Fibroblast of lung (primary cell): Measurements from ENCODE around the gene MDFIC2. TPM values are rescaled to one million over a fixed set of nuclear protein-coding genes. Genes with fewer than 3 reads are reported as not detected.
"Not testable (repeated sequence)": the region's sequence is repeated elsewhere in the genome, so short reads cannot be mapped to it uniquely, and the experiment has no call there.

Experiments used
- DNase-seq, 2 donors: peaks; one replicate each; pipeline versions ENCODE4 v3.0.0 to v3.0.0-alpha.2; 2010; ENCODE audit warnings: low read depth in 2 of 2
- H2AFZ ChIP-seq: 2 replicates; pipeline ENCODE4 v1.5.1; 2012; ENCODE audit warnings: low read length, control low read depth, inconsistent platforms
- H3K27ac ChIP-seq: 2 replicates; pipeline ENCODE4 v1.5.1; 2011; ENCODE audit warnings: low read length, control low read depth; ENCODE audit not compliant: insufficient read depth
- H3K27me3 ChIP-seq: 2 replicates; pipeline ENCODE4 v1.5.1; 2011; ENCODE audit warnings: mild to moderate bottlenecking, low read length; ENCODE audit not compliant: control insufficient read depth, insufficient read depth
- H3K36me3 ChIP-seq: 2 replicates; pipeline ENCODE4 v1.5.1; 2011; ENCODE audit warnings: low read length; ENCODE audit not compliant: control insufficient read depth, insufficient read depth
- H3K4me1 ChIP-seq: 2 replicates; pipeline ENCODE4 v1.5.1; 2011; ENCODE audit warnings: low read length; ENCODE audit not compliant: control insufficient read depth, insufficient read depth; ENCODE audit errors: extremely low read depth
- H3K4me2 ChIP-seq: 2 replicates; pipeline ENCODE4 v1.5.1; 2011; ENCODE audit warnings: low read length, control low read depth; ENCODE audit not compliant: insufficient read depth; ENCODE audit errors: extremely low read depth
- H3K4me3 ChIP-seq, 4 experiments: fragments of 200-600 bp in 1 of 4; sonication (generic) in 1 of 4; replicated peaks in 1 of 4; 2 replicates each; pipeline ENCODE4 v1.5.1; 2011 to 2016; ENCODE audit warnings: low read length in 4 of 4, low read depth in 3 of 4, mild to moderate bottlenecking in 3 of 4, control low read depth in 2 of 4, inconsistent platforms in 1 of 4, mixed read lengths in 1 of 4; ENCODE audit not compliant: insufficient read depth in 1 of 4; ENCODE audit errors: control extremely low read depth in 1 of 4
- H3K79me2 ChIP-seq: 2 replicates; pipeline ENCODE4 v1.5.1; 2012; ENCODE audit warnings: mild to moderate bottlenecking, low read length, inconsistent platforms; ENCODE audit not compliant: control insufficient read depth, insufficient read depth
- H3K9ac ChIP-seq: 2 replicates; pipeline ENCODE4 v1.5.1; 2011; ENCODE audit warnings: mild to moderate bottlenecking, low read length, control low read depth; ENCODE audit not compliant: insufficient read depth
- H3K9me3 ChIP-seq: 2 replicates; pipeline ENCODE4 v1.5.1; 2012; ENCODE audit warnings: low read depth, low read length; ENCODE audit not compliant: control insufficient read depth, insufficient read depth
- H4K20me1 ChIP-seq: 2 replicates; pipeline ENCODE4 v1.5.1; 2011; ENCODE audit warnings: low read length; ENCODE audit not compliant: control insufficient read depth, insufficient read depth; ENCODE audit errors: extremely low read depth
- CTCF ChIP-seq, 2 donors: IDR thresholded peaks in 1 of 2; conservative IDR thresholded peaks in 1 of 2; 1 replicate in 1 of 2; 2 replicates in 1 of 2; pipeline ENCODE4 v1.5.1; 2011 to 2012; ENCODE audit warnings: low read length in 2 of 2, control low read depth in 1 of 2, inconsistent platforms in 1 of 2, low read depth in 1 of 2, mild to moderate bottlenecking in 1 of 2
- EZH2 ChIP-seq: IDR thresholded peaks from 2 replicates; pipeline ENCODE4 v1.5.1; 2012; ENCODE audit warnings: low read length, control low read depth, mild to moderate bottlenecking; ENCODE audit errors: missing control alignments
- polyA plus RNA-seq, 2 donors: library from polyadenylated mRNA; depleted of rRNA in 1 of 2; stranded (reverse) in 1 of 2; unstranded in 1 of 2; fragments of >200 nt; gene quantifications; 2 replicates each; pipeline ENCODE4 v1.2.1, GENCODE V29; 2011 to 2012; ENCODE audit warnings: missing spikeins in 1 of 2
- total RNA-seq: library from RNA; depleted of rRNA; stranded (reverse); fragments of >200 nt; gene quantifications from 2 replicates; pipeline ENCODE4 v1.2.1, GENCODE V29; 2014

The MDFIC2 gene
- total and polyA plus RNA-seq, 2 donors (not counting 1 experiment from before 2014, with no cell fraction given) = not detected

DNA sequence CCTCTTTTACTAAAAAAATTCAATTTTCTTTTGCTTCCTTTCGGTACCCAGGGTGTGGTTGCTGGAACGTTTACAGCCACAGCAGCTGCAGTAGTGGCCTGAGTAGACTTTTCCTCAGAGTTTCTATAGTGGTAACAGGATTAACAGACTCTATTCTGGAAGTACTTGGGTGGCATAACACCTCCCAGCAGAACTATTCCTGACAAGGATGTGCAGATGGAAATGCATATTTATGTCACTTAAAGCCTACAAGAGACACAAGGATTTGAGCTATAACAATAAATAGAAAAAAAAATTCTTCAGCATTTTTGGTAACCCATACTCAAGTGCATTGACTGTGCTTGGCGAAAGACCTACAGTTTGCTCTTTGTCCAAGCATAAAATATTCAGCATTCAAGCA, 94.0 kb downstream of the MDFIC2 start:
- Histone ChIP-seq H3K27ac (no peak overlapping the region), H3K4me1 (no peaks in the 10 kb centered on the region), H3K9ac (no peak overlapping the region), H4K20me1 (no peaks in the 10 kb centered on the region), H2AFZ (no peak overlapping the region), H3K9me3 (no peaks in the 10 kb centered on the region), H3K79me2 (no peaks in the 10 kb centered on the region), H3K4me2 (no peak overlapping the region), H3K36me3 (no peaks in the 10 kb centered on the region), H3K4me3 (no peak overlapping the region), H3K27me3 (no peaks in the 10 kb centered on the region)
- no peak for DNase-seq
- TF ChIP-seq CTCF (conservative IDR thresholded peaks at IDR 0.05 in 1 of 2, IDR thresholded peaks at IDR 0.05 in 1 of 2; ENCODE audit: low read depth in 1 of 2, low read length in 2 of 2) (no peak), EZH2 (no peak)

DNA sequence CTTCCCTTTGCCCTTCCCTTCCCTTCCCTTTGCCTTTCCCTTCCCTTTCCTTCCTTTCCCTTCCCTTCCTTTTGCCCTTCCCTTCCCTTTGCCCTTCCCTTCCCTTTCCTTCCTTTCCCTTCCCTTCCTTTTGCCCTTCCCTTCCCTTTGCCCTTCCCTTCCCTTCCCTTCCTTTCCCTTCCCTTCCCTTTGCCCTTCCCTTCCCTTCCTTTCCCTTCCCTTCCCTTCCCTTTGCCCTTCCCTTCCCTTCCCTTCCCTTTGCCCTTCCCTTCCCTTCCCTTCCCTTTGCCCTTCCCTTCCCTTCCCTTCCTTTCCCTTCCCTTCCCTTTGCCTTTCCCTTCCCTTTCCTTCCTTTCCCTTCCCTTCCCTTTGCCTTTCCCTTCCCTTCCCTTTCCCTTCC, 101.2 kb downstream of the MDFIC2 start:
- not testable (repeated sequence) for H3K27me3 ChIP-seq, H3K27ac ChIP-seq, H3K4me1 ChIP-seq, H3K36me3 ChIP-seq, H3K4me2 ChIP-seq, H2AFZ ChIP-seq, H3K4me3 ChIP-seq, H3K9ac ChIP-seq, DNase-seq, H4K20me1 ChIP-seq, H3K79me2 ChIP-seq, H3K9me3 ChIP-seq

- no peaks in the 10 kb centered on the region for H3K4me1 ChIP-seq
- H3K27me3 ChIP-seq = no peaks in the 10 kb centered on the region
- no peak for TF ChIP-seq CTCF (conservative IDR thresholded peaks at IDR 0.05 in 1 of 2, IDR thresholded peaks at IDR 0.05 in 1 of 2; ENCODE audit: low read depth in 1 of 2, low read length in 2 of 2)
- TF ChIP-seq EZH2 = no peak
- DNase-seq = no peak
- no peak overlapping the region for H3K4me3 ChIP-seq
- H3K4me2 ChIP-seq = no peak overlapping the region
- H2AFZ ChIP-seq = no peak overlapping the region
- no peaks in the 10 kb centered on the region for H3K36me3 ChIP-seq
- H3K79me2 ChIP-seq = no peaks in the 10 kb centered on the region
- no peak overlapping the region for H3K27ac ChIP-seq
- H3K9ac ChIP-seq = no peak overlapping the region
- H4K20me1 ChIP-seq = no peaks in the 10 kb centered on the region
- H3K9me3 ChIP-seq = no peaks in the 10 kb centered on the region
These were observed 110.5 kb downstream of the MDFIC2 start for GRCh38 chr3:70201975-70202374.
